ENCODE results near the gene PCSK5. TPM values are rescaled to one million over a fixed set of nuclear protein-coding genes. Genes with fewer than 3 reads are reported as not detected.
"Not testable (repeated sequence)": the region's sequence is repeated elsewhere in the genome, so short reads cannot be mapped to it uniquely, and the experiment has no call there.

Gene PCSK5
- total RNA-seq, 1 experiment from 2014 or later: 33.8 TPM

DNA sequence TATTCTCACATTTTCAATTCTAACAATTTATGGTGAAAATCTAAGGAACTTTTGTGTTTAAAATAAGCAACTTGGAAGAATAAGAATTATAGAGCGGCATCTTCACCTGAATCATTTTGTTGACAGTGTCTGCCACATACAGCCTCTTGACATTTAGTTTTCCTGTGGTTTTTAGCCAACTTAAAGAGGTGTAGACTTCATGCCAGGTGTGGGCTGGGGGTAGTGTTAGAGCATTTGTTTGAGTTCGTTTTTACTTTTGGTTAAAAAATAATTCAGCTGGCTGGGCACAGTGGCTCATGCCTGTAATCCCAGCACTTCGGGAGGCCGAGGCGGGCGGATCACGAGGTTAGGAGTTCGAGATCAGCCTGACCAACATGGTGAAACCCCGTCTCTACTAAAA lies 72.8 kb downstream of the PCSK5 start:
- not testable (repeated sequence) for DNase-seq (ENCODE audit: low spot score)

DNA sequence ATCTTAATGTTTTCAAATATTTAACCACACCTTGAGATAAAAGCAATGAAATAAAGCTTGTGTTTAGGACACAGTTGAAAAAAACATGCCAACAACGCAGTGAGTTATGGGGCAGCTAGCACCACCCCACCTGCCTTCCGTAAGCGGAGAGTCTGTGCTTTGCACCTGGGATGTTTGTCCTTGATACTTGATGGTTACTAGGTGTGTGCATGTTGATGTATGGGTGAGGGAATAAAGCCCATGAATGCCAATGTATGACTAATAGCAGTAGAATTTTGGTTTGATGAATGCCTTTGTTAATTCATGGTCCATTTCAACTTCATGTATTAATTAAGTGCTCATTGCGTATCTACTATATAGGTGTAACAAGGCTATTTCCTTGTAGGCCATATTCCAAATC lies 74.0 kb downstream of the PCSK5 start:
- peak; percentile 92 for DNase-seq (ENCODE audit: low spot score)

DNA sequence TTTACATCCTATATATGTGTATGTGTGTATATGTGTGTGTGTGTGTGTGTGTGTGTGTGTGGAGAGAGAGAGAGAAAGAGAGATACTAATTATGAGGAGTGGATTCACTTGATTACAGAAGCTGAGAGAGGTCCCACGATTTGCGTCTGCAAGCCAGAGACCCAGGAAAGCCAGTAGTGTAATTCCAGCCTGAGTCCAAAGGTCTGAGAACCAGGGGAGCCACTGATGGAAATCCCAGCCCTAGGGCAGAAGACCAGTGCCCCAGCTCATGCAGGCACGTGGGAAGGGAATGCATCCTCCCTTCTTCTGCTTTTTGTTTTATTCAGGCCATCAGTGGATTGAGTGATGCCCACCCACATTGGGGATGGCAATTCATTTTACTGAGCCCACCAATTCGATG lies 74.8 kb downstream of the PCSK5 start:
- DNase-seq (ENCODE audit: low spot score): no peak

DNA sequence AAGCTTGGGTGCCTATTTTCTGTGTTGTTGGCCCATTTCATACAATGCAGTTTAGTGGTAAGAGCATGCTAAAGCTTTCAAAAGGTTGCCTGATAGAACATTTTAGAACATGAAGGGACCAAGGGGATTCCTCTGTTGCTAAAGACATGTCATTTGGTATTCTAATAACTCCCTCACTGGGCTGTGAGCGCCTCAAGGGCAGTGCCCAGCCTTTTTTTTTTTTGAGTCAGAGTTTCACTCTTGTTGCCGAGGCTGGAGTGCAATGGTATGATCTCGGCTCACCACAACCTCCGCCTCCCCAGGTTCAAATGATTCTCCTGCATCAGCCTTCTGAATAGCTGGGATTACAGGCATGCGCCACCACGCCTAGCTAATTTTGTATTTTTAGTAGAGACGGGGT lies 77.1 kb downstream of the PCSK5 start:
- no peak for DNase-seq (ENCODE audit: low spot score)

- no peak for DNase-seq (ENCODE audit: low spot score)
These were observed 83.7 kb downstream of the PCSK5 start for GRCh38 chr9:75974016-75974766.

DNA sequence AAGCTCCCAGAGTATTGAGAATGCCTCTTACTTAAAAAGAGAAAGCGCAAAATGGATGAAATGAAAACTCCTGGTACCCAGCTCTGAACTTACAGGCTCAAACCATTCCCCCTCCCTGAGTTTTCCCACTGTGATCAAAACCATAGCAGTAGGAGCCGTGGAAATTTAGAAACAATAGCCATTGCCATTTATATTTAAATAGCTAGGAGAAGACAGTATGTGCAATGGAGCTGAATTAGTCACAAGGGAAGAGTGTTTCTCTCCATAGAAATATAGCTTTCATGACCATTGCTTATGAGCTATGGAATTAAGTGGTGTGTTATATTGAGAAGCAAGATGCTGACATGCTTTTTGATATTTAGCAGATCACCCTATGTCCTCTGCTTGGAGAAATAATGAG lies 84.6 kb downstream of the PCSK5 start:
- no peak for DNase-seq (ENCODE audit: low spot score)

GRCh38 chr9:75976549-75976948 lies 86.1 kb downstream of the PCSK5 start:
- DNase-seq (ENCODE audit: low spot score): no peak

DNA sequence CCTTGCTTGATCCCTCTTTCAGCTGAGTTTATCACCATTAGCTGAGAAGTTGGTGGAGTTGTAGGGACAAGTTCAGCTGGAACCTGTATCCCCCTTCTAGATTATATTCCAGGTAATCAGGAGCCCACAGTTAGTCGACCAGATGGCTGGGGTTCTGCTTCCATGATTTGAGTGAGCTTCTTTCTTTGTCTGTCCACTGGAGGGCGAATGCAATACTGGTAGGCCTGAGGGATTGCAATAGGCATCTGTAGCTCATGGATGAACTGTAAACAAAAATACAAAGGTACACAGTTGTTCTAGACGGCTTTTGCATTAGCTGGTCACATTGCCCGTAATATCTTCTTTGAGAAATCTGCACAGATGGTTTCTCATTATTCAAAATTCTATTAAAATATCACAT lies 88.9 kb downstream of the PCSK5 start:
- DNase-seq (ENCODE audit: low spot score): peak; percentile 60

GRCh38 chr9:75983319-75984045 lies 93.0 kb downstream of the PCSK5 start:
- no peak for DNase-seq (ENCODE audit: low spot score)

DNA sequence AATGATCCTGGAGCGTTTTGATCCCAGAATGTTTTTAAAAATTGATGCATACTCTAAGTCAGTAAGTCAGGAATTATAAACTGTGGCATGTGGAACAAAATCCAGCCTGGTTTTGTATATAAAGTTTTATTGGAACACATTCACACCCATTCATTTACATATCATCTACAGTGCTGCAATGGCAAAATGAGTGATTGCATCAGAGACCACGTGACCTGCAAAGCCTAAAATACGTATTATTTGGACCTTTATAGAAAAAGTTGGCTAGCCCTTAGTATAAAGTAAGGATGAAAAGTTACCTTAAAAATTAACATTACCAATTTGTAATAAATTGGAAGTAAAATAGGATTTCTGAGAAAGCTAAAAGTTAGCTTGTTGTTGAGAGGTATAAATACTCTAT lies 95.0 kb downstream of the PCSK5 start:
- DNase-seq (ENCODE audit: low spot score): no peak

DNA sequence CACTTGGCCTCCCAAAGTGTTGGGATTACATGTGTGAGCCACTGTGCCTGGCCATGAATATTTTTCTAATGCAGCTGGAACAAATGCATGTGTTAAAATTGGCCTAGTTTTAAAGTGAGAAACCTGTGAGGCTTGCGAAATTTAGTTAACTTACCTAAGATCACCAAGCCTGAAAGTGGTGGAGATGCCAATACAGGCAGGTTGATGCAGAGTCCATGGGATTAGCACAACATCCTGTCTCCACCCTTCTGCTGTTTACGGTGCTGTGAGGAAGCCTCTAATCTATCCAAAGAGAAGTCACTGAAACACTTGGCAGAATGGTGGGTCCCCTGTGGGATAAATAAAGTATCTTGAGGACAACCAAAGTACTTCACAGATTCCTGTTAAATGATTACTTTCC lies 98.2 kb downstream of the PCSK5 start:
- no peak for DNase-seq (ENCODE audit: low spot score)

DNA sequence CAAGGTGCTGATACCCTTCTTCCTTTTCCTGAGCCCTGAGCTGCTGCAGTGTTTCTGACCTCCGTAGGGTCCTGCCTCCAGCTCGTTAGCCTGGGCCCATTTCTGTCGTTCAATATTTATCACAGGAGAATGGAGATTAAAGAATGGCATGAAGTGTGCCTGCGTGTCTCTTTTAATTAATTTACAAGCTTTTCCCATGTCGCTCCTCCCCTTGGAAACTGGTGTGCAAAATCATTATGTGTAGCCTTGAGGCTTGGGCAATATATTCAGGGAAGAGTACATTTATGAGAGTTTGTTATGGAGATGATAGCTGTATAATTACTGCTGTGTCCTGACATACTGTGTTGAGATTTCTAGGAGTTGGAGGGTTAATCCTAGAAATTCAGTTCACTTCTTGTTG lies 99.7 kb downstream of the PCSK5 start:
- no peak for DNase-seq (ENCODE audit: low spot score)

DNA sequence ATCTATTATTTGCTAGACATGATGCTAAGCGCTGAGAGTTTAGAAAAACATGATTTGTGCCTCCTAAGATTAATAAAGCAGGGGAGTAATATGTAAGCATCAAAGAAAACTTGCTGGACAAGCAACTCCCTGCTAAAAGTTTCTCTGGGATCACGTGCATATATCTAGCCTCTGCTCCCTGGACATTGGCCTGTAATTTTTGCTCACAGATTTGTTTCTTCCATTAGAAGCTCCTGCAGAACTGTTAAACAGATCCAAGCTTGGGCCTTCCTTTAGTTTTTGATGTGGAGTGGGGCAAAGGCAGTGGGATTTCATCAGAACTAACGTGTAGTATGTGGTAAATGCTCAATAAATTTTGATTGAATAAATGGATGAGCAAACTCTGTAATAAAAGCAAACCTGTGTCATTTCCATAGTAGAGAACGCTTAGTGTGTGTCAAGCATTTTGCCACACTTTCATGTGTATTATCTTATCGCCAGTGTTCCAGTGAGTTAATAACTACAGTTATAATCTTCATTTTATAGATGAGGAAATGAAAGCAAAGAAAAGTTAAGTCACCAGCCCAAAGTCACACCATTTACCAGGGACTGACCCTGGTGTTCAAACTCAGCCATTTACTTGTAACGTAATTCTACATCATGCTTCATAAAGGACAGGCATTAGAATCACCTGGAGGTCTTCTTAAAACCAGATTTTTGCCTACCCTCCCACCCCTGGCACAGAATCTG lies 100.3 kb downstream of the PCSK5 start:
- no peak for DNase-seq (ENCODE audit: low spot score)

DNA sequence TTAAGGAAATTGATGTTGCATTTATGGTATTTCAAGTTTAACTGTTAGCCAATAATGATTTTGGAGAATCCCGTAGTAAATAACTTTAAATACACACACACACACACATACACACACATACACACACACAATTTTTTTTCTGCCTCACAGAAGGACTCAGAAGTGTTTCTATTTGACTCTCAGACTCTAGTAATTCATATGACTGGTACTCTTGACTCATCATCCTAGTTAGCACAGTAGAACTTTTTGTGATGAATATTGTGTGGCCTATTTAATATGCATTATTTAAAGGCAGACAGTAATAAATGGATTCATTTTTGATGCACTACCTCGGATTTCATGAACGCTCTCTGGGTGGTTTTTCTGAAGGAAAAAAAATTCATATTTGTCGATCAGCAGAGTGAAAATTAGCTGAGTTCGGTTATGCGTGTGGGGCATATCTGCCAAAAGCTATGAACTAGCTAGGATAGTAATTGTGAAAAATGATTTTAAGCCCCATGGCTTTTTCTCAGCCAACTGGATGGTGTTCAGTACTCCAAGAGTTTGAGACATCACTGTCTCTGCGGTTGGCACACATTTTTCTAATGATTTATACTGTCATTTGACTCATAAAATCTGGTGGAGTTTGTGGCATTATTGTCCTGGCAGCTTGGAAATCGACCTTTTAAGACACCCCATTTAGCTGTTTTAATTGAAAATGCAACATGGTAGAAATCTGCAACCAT lies 102.2 kb downstream of the PCSK5 start:
- DNase-seq (ENCODE audit: low spot score): no peak

DNA sequence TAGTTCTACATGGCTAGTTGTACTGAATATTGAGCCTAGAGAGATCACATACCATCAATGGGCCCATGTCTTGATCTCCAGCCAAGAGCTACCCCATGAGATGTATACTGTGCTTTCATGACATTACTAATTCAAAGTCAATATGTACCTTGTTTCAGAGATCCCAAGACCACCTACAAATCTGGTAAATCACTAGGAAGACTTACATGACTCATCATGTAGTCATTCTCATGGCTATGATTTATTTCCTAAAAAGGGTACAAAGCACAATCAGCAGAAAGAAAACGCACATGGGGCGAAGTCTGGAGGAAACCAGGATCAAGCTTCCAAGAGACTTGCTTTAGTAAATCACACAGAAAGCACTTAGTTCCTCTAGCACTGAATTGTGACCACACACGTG lies 103.0 kb downstream of the PCSK5 start:
- peak; percentile 65 for DNase-seq (ENCODE audit: low spot score)

GRCh38 chr9:75995066-75995465 lies 104.6 kb downstream of the PCSK5 start:
- DNase-seq (ENCODE audit: low spot score): no peak

GRCh38 chr9:75996726-75997125 lies 106.3 kb downstream of the PCSK5 start:
- DNase-seq (ENCODE audit: low spot score): peak; percentile 24

DNA sequence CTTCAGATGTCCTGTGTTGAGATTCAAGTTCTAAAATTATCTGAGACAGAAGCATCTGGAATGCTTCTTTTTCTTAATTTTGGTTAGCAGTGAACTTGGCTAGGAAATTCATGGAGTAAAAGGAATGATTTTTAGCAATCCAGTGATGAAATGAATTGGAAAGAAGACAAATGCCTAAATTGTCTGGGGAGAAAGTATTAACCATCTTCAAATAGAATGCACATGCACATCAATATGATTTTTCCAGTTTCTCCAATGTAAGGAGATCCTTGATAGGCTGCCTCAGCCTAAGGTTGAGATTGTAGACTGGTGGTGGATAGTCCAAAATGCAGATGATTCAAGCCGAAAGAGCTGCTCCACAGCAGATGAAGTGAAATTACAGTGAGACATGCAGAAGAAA lies 106.7 kb downstream of the PCSK5 start:
- DNase-seq (ENCODE audit: low spot score): no peak

DNA sequence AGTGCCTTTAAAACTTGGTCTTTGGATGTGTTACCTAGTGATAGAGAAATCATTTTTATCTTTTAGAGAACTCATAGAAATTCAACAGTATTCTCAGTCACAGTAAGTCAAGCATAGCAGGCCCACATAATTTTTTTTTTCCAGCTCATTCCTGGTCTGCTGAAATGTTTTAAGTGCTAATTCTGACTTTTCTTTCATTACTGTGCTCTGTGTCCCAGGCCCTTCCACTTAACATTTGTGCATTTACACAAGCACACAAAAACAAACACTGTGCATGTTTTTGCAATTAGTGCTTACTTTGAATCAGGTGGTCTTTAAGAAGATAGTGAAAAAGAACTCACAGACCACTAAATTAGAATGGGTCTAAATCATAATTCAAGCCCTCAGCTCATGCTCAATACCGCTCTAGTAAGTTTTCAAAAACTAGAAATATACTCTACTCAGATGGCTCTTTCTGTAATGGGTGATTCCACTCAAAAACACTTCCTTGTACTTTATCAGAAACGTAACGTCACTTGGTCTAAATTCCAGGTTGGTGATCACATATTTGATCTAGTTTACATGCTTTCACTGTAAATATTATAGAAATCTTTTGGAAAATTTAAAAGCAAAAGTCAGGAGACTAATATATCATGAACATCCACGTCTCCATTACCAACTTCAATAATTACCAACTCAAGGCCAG lies 107.8 kb downstream of the PCSK5 start:
- DNase-seq (ENCODE audit: low spot score): no peak

- no peak for DNase-seq (ENCODE audit: low spot score)
These were observed 111.0 kb downstream of the PCSK5 start for GRCh38 chr9:76001459-76001858.

- DNase-seq (ENCODE audit: low spot score): no peak
These were observed 112.6 kb downstream of the PCSK5 start for GRCh38 chr9:76003041-76003440.
